HepG2 (cell line): ENCODE data around the gene UBE2O. TPM values are rescaled to one million over a fixed set of nuclear protein-coding genes. Genes with fewer than 3 reads are reported as not detected.
A peak's percentile ranks its signal among the peaks of the same experiment; 100 is the strongest.

Source experiments
- BATF2 ChIP-seq: sonication (generic); formaldehyde crosslinking; IDR thresholded peaks from 2 replicates; pipeline ENCODE4 v1.8.0; 2022; ENCODE audit warnings: mild to moderate bottlenecking, missing genetic modification reagents, moderate library complexity
- CBX5 ChIP-seq: sonication (generic); formaldehyde crosslinking; IDR thresholded peaks from 2 replicates; pipeline ENCODE4 v1.4.0; 2020; ENCODE audit warnings: missing genetic modification reagents, borderline replicate concordance
- DBP ChIP-seq: sonication (generic); formaldehyde crosslinking; IDR thresholded peaks from 2 replicates; pipeline ENCODE4 v1.4.0; 2020; ENCODE audit warnings: missing genetic modification reagents; ENCODE audit errors: not compliant biosample characterization
- EHMT2 ChIP-seq: fragments of 200-600 bp; sonication (generic); IDR thresholded peaks from 2 replicates; pipeline ENCODE4 v1.7.0; 2017; ENCODE audit warnings: antibody characterized with exemption, low read depth, low read length, borderline replicate concordance
- GMEB2 ChIP-seq: IDR thresholded peaks from 2 replicates; pipeline ENCODE4 v1.6.1; 2016; ENCODE audit warnings: missing biosample characterization, missing genetic modification reagents, low read depth
- HNF1A ChIP-seq, 2 experiments: sonication (generic) in 1 of 2; formaldehyde crosslinking in 1 of 2; IDR thresholded peaks; 2 replicates each; pipeline versions ENCODE4 v1.4.0 to v1.6.1; 2016 to 2020; ENCODE audit warnings: borderline replicate concordance in 1 of 2, low read depth in 1 of 2, mild to moderate bottlenecking in 1 of 2, missing genetic modification reagents in 1 of 2
- KLF13 ChIP-seq: sonication (generic); formaldehyde crosslinking; IDR thresholded peaks from 2 replicates; pipeline ENCODE4 v1.4.0; 2020; ENCODE audit warnings: mild to moderate bottlenecking, missing genetic modification reagents
- LBX2 ChIP-seq: sonication (generic); formaldehyde crosslinking; IDR thresholded peaks from 2 replicates; pipeline ENCODE4 v1.5.0; 2020; ENCODE audit warnings: missing genetic modification reagents, mild to moderate bottlenecking, borderline replicate concordance
- MXD1 ChIP-seq: sonication (generic); formaldehyde crosslinking; IDR thresholded peaks from 2 replicates; pipeline ENCODE4 v1.4.0; 2020; ENCODE audit warnings: mild to moderate bottlenecking, missing genetic modification reagents
- RBM22 ChIP-seq: fragments of 200-400 bp; formaldehyde crosslinking; optimal IDR thresholded peaks from 2 replicates; pipeline ENCODE3; 2017; ENCODE audit warnings: mild to moderate bottlenecking, low read length, moderate library complexity
- TBX2 ChIP-seq: sonication (generic); formaldehyde crosslinking; IDR thresholded peaks from 2 replicates; pipeline ENCODE4 v1.5.0; 2020; ENCODE audit warnings: missing genetic modification reagents, mild to moderate bottlenecking, borderline replicate concordance
- ZNF138 ChIP-seq: sonication (generic); formaldehyde crosslinking; IDR thresholded peaks from 2 replicates; pipeline ENCODE4 v1.5.0; 2020; ENCODE audit warnings: mild to moderate bottlenecking, low read depth, missing genetic modification reagents
- ZNF205 ChIP-seq: IDR thresholded peaks from 2 replicates; pipeline ENCODE4 v1.6.1; 2018; ENCODE audit warnings: missing biosample characterization, missing genetic modification reagents
- ZNF224 ChIP-seq: sonication (generic); formaldehyde crosslinking; IDR thresholded peaks from 2 replicates; pipeline ENCODE4 v1.5.0; 2020; ENCODE audit warnings: mild to moderate bottlenecking, missing genetic modification reagents
- ZNF510 ChIP-seq: sonication (generic); formaldehyde crosslinking; IDR thresholded peaks from 2 replicates; pipeline ENCODE4 v1.4.0; 2020; ENCODE audit warnings: low read depth, mild to moderate bottlenecking, missing genetic modification reagents
- ZNF570 ChIP-seq: sonication (generic); formaldehyde crosslinking; IDR thresholded peaks from 2 replicates; pipeline ENCODE4 v1.4.0; 2020; ENCODE audit warnings: mild to moderate bottlenecking, missing genetic modification reagents, borderline replicate concordance
- ZNF605 ChIP-seq: sonication (generic); formaldehyde crosslinking; IDR thresholded peaks from 2 replicates; pipeline ENCODE4 v1.8.0; 2022; ENCODE audit warnings: mild to moderate bottlenecking, missing genetic modification reagents
- ZNF788 ChIP-seq: sonication (generic); formaldehyde crosslinking; IDR thresholded peaks from 2 replicates; pipeline ENCODE4 v1.5.0; 2020; ENCODE audit warnings: mild to moderate bottlenecking, missing genetic modification reagents, borderline replicate concordance
- ZNF790 ChIP-seq: sonication (generic); formaldehyde crosslinking; IDR thresholded peaks from 2 replicates; pipeline ENCODE4 v1.8.0; 2022; ENCODE audit warnings: missing genetic modification reagents, mild to moderate bottlenecking, borderline replicate concordance
- polyA plus RNA-seq, 8 experiments: library from polyadenylated mRNA; depleted of rRNA in 3 of 8; stranded (reverse) in 7 of 8; unstranded in 1 of 8; fragments of >200 nt; fragmentation: Illumina TruSeq in 4 of 8; extraction: Trizol in 4 of 8; gene quantifications; 2 replicates each; pipeline versions ENCODE4 v1.2.1 to v1.2.3, GENCODE V29; 2011 to 2016; ENCODE audit warnings: low read depth in 4 of 8, missing spikeins in 1 of 8, mixed read lengths in 1 of 8; ENCODE audit not compliant: insufficient read depth in 1 of 8
- total RNA-seq, 5 experiments: library from RNA; depleted of rRNA; stranded (reverse); fragments of >200 nt; fragmentation: Illumina TruSeq; extraction: Trizol; gene quantifications; 2 replicates each; pipeline ENCODE4 v1.2.3, GENCODE V29; 2016; ENCODE audit warnings: low read depth in 1 of 5

The UBE2O gene
- total and polyA plus RNA-seq, 2 of the 13 experiments (the other 11 are each of a cell fraction or from before 2014, with no cell fraction given): 21.5 to 23.5 TPM

- TF ChIP-seq ZNF570 (CRISPR knock-in tag) (peak; percentile 97), MXD1 (CRISPR knock-in tag) (peak; percentile 97), ZNF224 (CRISPR knock-in tag) (peak; percentile 99), BATF2 (CRISPR knock-in tag) (peak; percentile 96), GMEB2 (no peak), ZNF788 (CRISPR knock-in tag) (peak; percentile 86; the same call in 1 of the 2 replicates), HNF1A (IDR thresholded peaks at IDR 0.05; ENCODE audit: low read depth) (no peak), HNF1A (CRISPR knock-in tag; IDR thresholded peaks at IDR 0.05; ENCODE audit: borderline replicate concordance) (peak; percentile 72), ZNF790 (CRISPR knock-in tag) (peak; percentile 99; the same call in 1 of the 2 replicates), TBX2 (CRISPR knock-in tag) (peak; percentile 93), ZNF138 (CRISPR knock-in tag) (no peak), RBM22 (peak; percentile 42), LBX2 (CRISPR knock-in tag) (peak; percentile 87; the same call in 1 of the 2 replicates), ZNF205 (peak; percentile 91), KLF13 (peak; percentile 68; the same call in 1 of the 2 replicates), ZNF510 (CRISPR knock-in tag) (peak; percentile 95), ZNF605 (peak; percentile 100), EHMT2 (no peak), CBX5 (CRISPR knock-in tag) (peak; percentile 91), DBP (CRISPR knock-in tag) (peak; percentile 95)
Observed at GRCh38 chr17:76385892-76386786, 66.8 kb downstream of the UBE2O start (continued).
